ENCODE measurements around the gene FNDC3B.

- TF ChIP-seq, protein P1, sequence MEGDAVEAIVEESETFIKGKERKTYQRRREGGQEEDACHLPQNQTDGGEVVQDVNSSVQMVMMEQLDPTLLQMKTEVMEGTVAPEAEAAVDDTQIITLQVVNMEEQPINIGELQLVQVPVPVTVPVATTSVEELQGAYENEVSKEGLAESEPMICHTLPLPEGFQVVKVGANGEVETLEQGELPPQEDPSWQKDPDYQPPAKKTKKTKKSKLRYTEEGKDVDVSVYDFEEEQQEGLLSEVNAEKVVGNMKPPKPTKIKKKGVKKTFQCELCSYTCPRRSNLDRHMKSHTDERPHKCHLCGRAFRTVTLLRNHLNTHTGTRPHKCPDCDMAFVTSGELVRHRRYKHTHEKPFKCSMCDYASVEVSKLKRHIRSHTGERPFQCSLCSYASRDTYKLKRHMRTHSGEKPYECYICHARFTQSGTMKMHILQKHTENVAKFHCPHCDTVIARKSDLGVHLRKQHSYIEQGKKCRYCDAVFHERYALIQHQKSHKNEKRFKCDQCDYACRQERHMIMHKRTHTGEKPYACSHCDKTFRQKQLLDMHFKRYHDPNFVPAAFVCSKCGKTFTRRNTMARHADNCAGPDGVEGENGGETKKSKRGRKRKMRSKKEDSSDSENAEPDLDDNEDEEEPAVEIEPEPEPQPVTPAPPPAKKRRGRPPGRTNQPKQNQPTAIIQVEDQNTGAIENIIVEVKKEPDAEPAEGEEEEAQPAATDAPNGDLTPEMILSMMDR (IDR thresholded peaks at IDR 0.05; ENCODE audit: low read length): no peak
- no peak for TF ChIP-seq EZH2 (IDR thresholded peaks at IDR 0.05; ENCODE audit: borderline replicate concordance, low read length)
Measured at GRCh38 chr3:172442606-172443005, 403.2 kb downstream of the FNDC3B start.

Data from OCI-LY1 (cell line).